ENCODE results near the gene LRP1B.

LRP1B gene

DNA sequence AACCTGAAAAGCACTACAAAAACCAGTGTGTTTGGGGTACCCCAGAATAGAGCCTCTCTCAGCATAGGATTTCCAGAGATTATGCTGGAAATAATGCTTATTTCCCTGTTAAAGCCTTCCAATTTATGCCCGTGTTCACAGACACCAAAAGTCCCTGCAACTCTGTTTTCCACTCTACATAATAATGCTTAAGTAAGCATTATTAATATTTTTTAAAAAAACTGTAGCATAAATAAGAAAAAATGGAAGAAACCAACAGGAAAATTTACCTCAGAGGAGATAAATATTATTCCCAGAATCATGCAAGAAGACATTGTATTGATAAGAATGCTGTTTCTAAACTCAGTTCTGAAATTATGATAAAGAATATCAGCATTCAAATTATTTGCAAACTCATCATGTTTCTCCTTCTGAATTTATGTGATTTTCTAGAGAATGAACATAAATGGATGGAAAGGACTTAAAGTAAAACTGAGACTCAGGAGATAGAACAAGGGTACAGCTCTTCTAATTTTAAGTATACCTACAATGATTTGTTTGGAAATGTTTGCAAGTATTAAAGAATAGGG lies 241.7 kb downstream of the LRP1B start:
- Histone ChIP-seq H3K9me2 (replicated peaks; ENCODE audit: low read depth, low read length) (no peaks in the 10 kb centered on the region), H2AFZ (ENCODE audit: low read length) (no peak overlapping the region), H3K4me3 (ENCODE audit: low read length, poor library complexity, severe bottlenecking) (no peak overlapping the region), H3K9me3 (ENCODE audit: insufficient read depth, low read depth, low read length) (no peaks in the 10 kb centered on the region), H3K4me1 (ENCODE audit: insufficient read depth, low read length, poor library complexity, severe bottlenecking) (no peaks in the 10 kb centered on the region), H3K79me2 (ENCODE audit: insufficient read depth, low read length) (no peaks in the 10 kb centered on the region), H4K20me1 (ENCODE audit: insufficient read depth, low read length, poor library complexity, severe bottlenecking) (no peaks in the 10 kb centered on the region), H3K4me2 (ENCODE audit: low read depth, low read length, poor library complexity, severe bottlenecking) (no peak overlapping the region), H3K36me3 (ENCODE audit: insufficient read depth, low read length) (no peaks in the 10 kb centered on the region), H3F3A (ENCODE audit: low read depth) (no peaks in the 10 kb centered on the region), H3K27me3 (ENCODE audit: insufficient read depth, low read length, poor library complexity, severe bottlenecking) (no peaks in the 10 kb centered on the region), H3K9ac (ENCODE audit: low read depth, low read length, poor library complexity, severe bottlenecking) (no peak overlapping the region)
- TF ChIP-seq EZH2phosphoT487 (IDR thresholded peaks at IDR 0.05; ENCODE audit: borderline replicate concordance) = no peak
- TF ChIP-seq, protein P1, sequence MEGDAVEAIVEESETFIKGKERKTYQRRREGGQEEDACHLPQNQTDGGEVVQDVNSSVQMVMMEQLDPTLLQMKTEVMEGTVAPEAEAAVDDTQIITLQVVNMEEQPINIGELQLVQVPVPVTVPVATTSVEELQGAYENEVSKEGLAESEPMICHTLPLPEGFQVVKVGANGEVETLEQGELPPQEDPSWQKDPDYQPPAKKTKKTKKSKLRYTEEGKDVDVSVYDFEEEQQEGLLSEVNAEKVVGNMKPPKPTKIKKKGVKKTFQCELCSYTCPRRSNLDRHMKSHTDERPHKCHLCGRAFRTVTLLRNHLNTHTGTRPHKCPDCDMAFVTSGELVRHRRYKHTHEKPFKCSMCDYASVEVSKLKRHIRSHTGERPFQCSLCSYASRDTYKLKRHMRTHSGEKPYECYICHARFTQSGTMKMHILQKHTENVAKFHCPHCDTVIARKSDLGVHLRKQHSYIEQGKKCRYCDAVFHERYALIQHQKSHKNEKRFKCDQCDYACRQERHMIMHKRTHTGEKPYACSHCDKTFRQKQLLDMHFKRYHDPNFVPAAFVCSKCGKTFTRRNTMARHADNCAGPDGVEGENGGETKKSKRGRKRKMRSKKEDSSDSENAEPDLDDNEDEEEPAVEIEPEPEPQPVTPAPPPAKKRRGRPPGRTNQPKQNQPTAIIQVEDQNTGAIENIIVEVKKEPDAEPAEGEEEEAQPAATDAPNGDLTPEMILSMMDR (conservative IDR thresholded peaks at IDR 0.05; ENCODE audit: low read length) = no peak

DNA sequence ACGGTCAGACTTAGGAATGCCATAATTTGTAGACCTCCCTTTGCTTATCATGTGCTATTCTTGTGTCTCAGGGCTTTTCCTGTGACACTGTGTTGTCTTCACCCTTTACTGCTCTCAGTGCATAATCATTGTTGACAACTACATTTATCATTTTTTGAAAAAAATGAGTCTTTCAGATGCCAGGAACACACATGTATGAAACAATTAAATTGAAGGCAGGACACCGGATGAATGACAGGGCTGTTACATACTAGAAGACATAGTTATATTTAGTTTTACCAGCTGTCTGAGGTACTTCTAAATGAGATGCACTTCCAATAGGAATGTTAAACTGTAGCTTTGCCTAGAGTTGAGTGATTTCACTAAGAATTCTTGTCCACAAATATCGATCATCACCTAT lies 243.5 kb downstream of the LRP1B start:
- H3K79me2 ChIP-seq (ENCODE audit: insufficient read depth, low read length) = no peaks in the 10 kb centered on the region
- TF ChIP-seq, protein P1 (conservative IDR thresholded peaks at IDR 0.05; ENCODE audit: low read length) = no peak
- TF ChIP-seq EZH2phosphoT487 (IDR thresholded peaks at IDR 0.05; ENCODE audit: borderline replicate concordance) = no peak
- no peaks in the 10 kb centered on the region for H3K4me1 ChIP-seq (ENCODE audit: insufficient read depth, low read length, poor library complexity, severe bottlenecking)
- no peak overlapping the region for H3K9ac ChIP-seq (ENCODE audit: low read depth, low read length, poor library complexity, severe bottlenecking)
- H4K20me1 ChIP-seq (ENCODE audit: insufficient read depth, low read length, poor library complexity, severe bottlenecking) = no peaks in the 10 kb centered on the region
- H3F3A ChIP-seq (ENCODE audit: low read depth) = no peaks in the 10 kb centered on the region
- H3K9me3 ChIP-seq (ENCODE audit: insufficient read depth, low read depth, low read length) = no peaks in the 10 kb centered on the region
- no peak overlapping the region for H3K4me3 ChIP-seq (ENCODE audit: low read length, poor library complexity, severe bottlenecking)
- no peak overlapping the region for H2AFZ ChIP-seq (ENCODE audit: low read length)
- H3K36me3 ChIP-seq (ENCODE audit: insufficient read depth, low read length) = no peaks in the 10 kb centered on the region
- H3K4me2 ChIP-seq (ENCODE audit: low read depth, low read length, poor library complexity, severe bottlenecking) = no peak overlapping the region
- H3K9me2 ChIP-seq (replicated peaks; ENCODE audit: low read depth, low read length) = no peaks in the 10 kb centered on the region
- H3K27me3 ChIP-seq (ENCODE audit: insufficient read depth, low read length, poor library complexity, severe bottlenecking) = no peaks in the 10 kb centered on the region

DNA sequence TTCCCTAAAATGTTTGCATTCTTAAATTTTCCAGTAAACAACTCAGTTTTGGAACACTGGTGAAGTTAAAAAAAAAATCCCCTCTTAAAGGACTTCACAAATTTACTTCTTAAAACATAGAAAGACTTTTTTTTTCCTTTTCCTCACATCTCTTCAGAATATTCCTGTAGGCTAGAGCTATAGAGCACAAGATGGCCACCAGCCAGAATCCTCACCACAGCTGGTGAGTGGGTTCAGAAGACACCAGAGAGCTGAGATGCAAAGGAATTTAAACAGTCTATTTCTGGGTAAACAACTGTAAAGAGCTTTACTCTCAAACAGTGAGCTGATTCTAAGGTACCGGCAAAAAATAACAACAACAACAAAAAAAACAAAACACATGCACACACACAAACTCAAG lies 252.8 kb downstream of the LRP1B start:
- TF ChIP-seq EZH2phosphoT487 (IDR thresholded peaks at IDR 0.05; ENCODE audit: borderline replicate concordance) = no peak
- TF ChIP-seq, protein P1 (conservative IDR thresholded peaks at IDR 0.05; ENCODE audit: low read length) = no peak
- Histone ChIP-seq H2AFZ (ENCODE audit: low read length) (no peak overlapping the region), H3K27me3 (ENCODE audit: insufficient read depth, low read length, poor library complexity, severe bottlenecking) (no peaks in the 10 kb centered on the region), H3F3A (ENCODE audit: low read depth) (no peaks in the 10 kb centered on the region), H3K4me2 (ENCODE audit: low read depth, low read length, poor library complexity, severe bottlenecking) (no peak overlapping the region), H3K79me2 (ENCODE audit: insufficient read depth, low read length) (no peaks in the 10 kb centered on the region), H3K9ac (ENCODE audit: low read depth, low read length, poor library complexity, severe bottlenecking) (no peak overlapping the region), H3K4me1 (ENCODE audit: insufficient read depth, low read length, poor library complexity, severe bottlenecking) (no peaks in the 10 kb centered on the region), H4K20me1 (ENCODE audit: insufficient read depth, low read length, poor library complexity, severe bottlenecking) (no peaks in the 10 kb centered on the region), H3K9me2 (replicated peaks; ENCODE audit: low read depth, low read length) (no peaks in the 10 kb centered on the region), H3K36me3 (ENCODE audit: insufficient read depth, low read length) (no peaks in the 10 kb centered on the region), H3K9me3 (ENCODE audit: insufficient read depth, low read depth, low read length) (no peaks in the 10 kb centered on the region), H3K4me3 (ENCODE audit: low read length, poor library complexity, severe bottlenecking) (no peak overlapping the region)
